HG02981 (cell line): Measurements from ENCODE around the gene SERPINB13.

ENCODE experiments used
- ATAC-seq: cut with Tn5 transposase; IDR thresholded peaks from one replicate; pipeline ENCODE4 v1.9.1; 2021; ENCODE audit warnings: mild to moderate bottlenecking, moderate library complexity; ENCODE audit not compliant: unreplicated experiment

Gene SERPINB13

GRCh38 chr18:63586966-63587365 lies at the start of gene SERPINB13:
Gene SERPINB13 (plus strand): TSS chr18:63587343. CDS start chr18:63588668, 1,325 bp downstream.
- ATAC-seq, result no peak

- no peak for ATAC-seq
These were observed 47.1 kb upstream of the SERPINB13 start for GRCh38 chr18:63539904-63540510.

- ATAC-seq, result no peak
These were observed 45.1 kb upstream of the SERPINB13 start, which contains the start of gene SERPINB12 for GRCh38 chr18:63542069-63542468. Gene SERPINB12 (plus strand): TSS chr18:63542369. CDS start chr18:63556160, 13,791 bp downstream.

GRCh38 chr18:63544017-63544416 lies 43.1 kb upstream of the SERPINB13 start:
- no peak for ATAC-seq

GRCh38 chr18:63545000-63545399 lies 42.1 kb upstream of the SERPINB13 start:
- ATAC-seq, result no peak

- no peak for ATAC-seq
These were observed 37.1 kb upstream of the SERPINB13 start for GRCh38 chr18:63550068-63550467.

GRCh38 chr18:63551769-63552168 lies 35.4 kb upstream of the SERPINB13 start:
- ATAC-seq, result no peak

- ATAC-seq, result no peak
These were observed 34.6 kb upstream of the SERPINB13 start for GRCh38 chr18:63552581-63552980.

- no peak for ATAC-seq
These were observed 34.1 kb upstream of the SERPINB13 start for GRCh38 chr18:63553081-63553480.

GRCh38 chr18:63559567-63560491 lies 27.3 kb upstream of the SERPINB13 start:
- no peak for ATAC-seq

- ATAC-seq, result no peak
These were observed 24.9 kb upstream of the SERPINB13 start for GRCh38 chr18:63562284-63562683.

GRCh38 chr18:63564021-63564420 lies 23.1 kb upstream of the SERPINB13 start:
- ATAC-seq, result no peak

- no peak for ATAC-seq
These were observed 22.6 kb upstream of the SERPINB13 start for GRCh38 chr18:63564561-63564960.

GRCh38 chr18:63567276-63567675 lies 19.9 kb upstream of the SERPINB13 start:
- ATAC-seq, result no peak

GRCh38 chr18:63567825-63568224 lies 19.3 kb upstream of the SERPINB13 start:
- ATAC-seq, result no peak

- no peak for ATAC-seq
These were observed 16.4 kb upstream of the SERPINB13 start for GRCh38 chr18:63570721-63571120.

GRCh38 chr18:63575681-63576080 lies 11.5 kb upstream of the SERPINB13 start:
- ATAC-seq, result no peak

GRCh38 chr18:63578357-63578958 lies 8.7 kb upstream of the SERPINB13 start:
- no peak for ATAC-seq

- no peak for ATAC-seq
These were observed 7.5 kb upstream of the SERPINB13 start for GRCh38 chr18:63579616-63580015.

GRCh38 chr18:63585988-63586387 lies 1.2 kb upstream of the SERPINB13 start:
- ATAC-seq, result no peak

GRCh38 chr18:63586431-63586830 lies 712 bp upstream of the SERPINB13 start:
- ATAC-seq, result no peak

GRCh38 chr18:63588909-63589308 lies 1.8 kb downstream of the SERPINB13 start:
- ATAC-seq, result no peak
